HG03045 (cell line): ENCODE data around the gene CDH23.

ENCODE experiments used
- ATAC-seq: cut with Tn5 transposase; IDR thresholded peaks from one replicate; pipeline ENCODE4 v1.9.1; 2021; ENCODE audit warnings: mild to moderate bottlenecking, moderate library complexity; ENCODE audit not compliant: unreplicated experiment

CDH23 gene

GRCh38 chr10:71462062-71462935 is 65.6 kb downstream of the CDH23 start:
- ATAC-seq = no peak

- ATAC-seq = no peak
Observed at GRCh38 chr10:71463111-71463510, 66.4 kb downstream of the CDH23 start.

- no peak for ATAC-seq
Observed at GRCh38 chr10:71465551-71466252, 69.0 kb downstream of the CDH23 start.

- ATAC-seq = no peak
Observed at GRCh38 chr10:71466330-71466729, 69.6 kb downstream of the CDH23 start.

GRCh38 chr10:71467161-71467560 is 70.4 kb downstream of the CDH23 start:
- no peak for ATAC-seq

GRCh38 chr10:71467569-71468362 is 71.0 kb downstream of the CDH23 start:
- no peak for ATAC-seq

- no peak for ATAC-seq
Observed at GRCh38 chr10:71468363-71469094, 71.8 kb downstream of the CDH23 start.

- ATAC-seq = no peak
Observed at GRCh38 chr10:71471006-71471405, 74.3 kb downstream of the CDH23 start.

- no peak for ATAC-seq
Observed at GRCh38 chr10:71471957-71472365, 75.2 kb downstream of the CDH23 start.

- no peak for ATAC-seq
Observed at GRCh38 chr10:71472466-71472865, 75.7 kb downstream of the CDH23 start.

GRCh38 chr10:71472912-71473311 is 76.2 kb downstream of the CDH23 start:
- ATAC-seq = no peak

- no peak for ATAC-seq
Observed at GRCh38 chr10:71473671-71474599, 77.2 kb downstream of the CDH23 start.

GRCh38 chr10:71474702-71475242 is 78.1 kb downstream of the CDH23 start:
- ATAC-seq = no peak

- ATAC-seq = no peak
Observed at GRCh38 chr10:71475243-71475871, 78.6 kb downstream of the CDH23 start.

- no peak for ATAC-seq
Observed at GRCh38 chr10:71476228-71477011, 79.7 kb downstream of the CDH23 start.

- ATAC-seq = no peak
Observed at GRCh38 chr10:71478173-71478572, 81.5 kb downstream of the CDH23 start.

GRCh38 chr10:71478813-71479365 is 82.2 kb downstream of the CDH23 start:
- ATAC-seq = no peak

GRCh38 chr10:71479831-71480230 is 83.1 kb downstream of the CDH23 start:
- no peak for ATAC-seq
